Measurements from ENCODE around the gene ATP6V0B. TPM values are rescaled to one million over a fixed set of nuclear protein-coding genes. Genes with fewer than 3 reads are reported as not detected.

Gene ATP6V0B
- total RNA-seq, 2 donors from 2014 or later: 108 to 154 TPM

GRCh38 chr1:43944860-43945259 lies 29.9 kb upstream of the ATP6V0B start:
- Histone ChIP-seq H3K27ac (no peak overlapping the region), H3K27me3 (no peaks in the 10 kb centered on the region), H3K36me3 (peaks cover 3% of the 10 kb centered on the region), H3K9me3 (no peaks in the 10 kb centered on the region), H3K4me3 (no peak overlapping the region), H3K4me1 (peaks cover 0 to 33% of the 10 kb centered on the region in 2 donors)
- no peak for DNase-seq (ENCODE audit: low spot score)
- TF ChIP-seq CTCF (IDR thresholded peaks at IDR 0.05): no peak

GRCh38 chr1:43945674-43946235 lies 29.0 kb upstream of the ATP6V0B start:
- Histone ChIP-seq H3K4me3 (peak overlapping the region; percentile 63 to 79), H3K9me3 (no peaks in the 10 kb centered on the region), H3K27ac (peak overlapping the region; percentile 93 to 96), H3K36me3 (peaks cover 6% of the 10 kb centered on the region), H3K4me1 (peaks cover 0 to 33% of the 10 kb centered on the region in 2 donors), H3K27me3 (no peaks in the 10 kb centered on the region)
- DNase-seq (ENCODE audit: low spot score): no peak
- no peak for TF ChIP-seq CTCF (IDR thresholded peaks at IDR 0.05)

DNA sequence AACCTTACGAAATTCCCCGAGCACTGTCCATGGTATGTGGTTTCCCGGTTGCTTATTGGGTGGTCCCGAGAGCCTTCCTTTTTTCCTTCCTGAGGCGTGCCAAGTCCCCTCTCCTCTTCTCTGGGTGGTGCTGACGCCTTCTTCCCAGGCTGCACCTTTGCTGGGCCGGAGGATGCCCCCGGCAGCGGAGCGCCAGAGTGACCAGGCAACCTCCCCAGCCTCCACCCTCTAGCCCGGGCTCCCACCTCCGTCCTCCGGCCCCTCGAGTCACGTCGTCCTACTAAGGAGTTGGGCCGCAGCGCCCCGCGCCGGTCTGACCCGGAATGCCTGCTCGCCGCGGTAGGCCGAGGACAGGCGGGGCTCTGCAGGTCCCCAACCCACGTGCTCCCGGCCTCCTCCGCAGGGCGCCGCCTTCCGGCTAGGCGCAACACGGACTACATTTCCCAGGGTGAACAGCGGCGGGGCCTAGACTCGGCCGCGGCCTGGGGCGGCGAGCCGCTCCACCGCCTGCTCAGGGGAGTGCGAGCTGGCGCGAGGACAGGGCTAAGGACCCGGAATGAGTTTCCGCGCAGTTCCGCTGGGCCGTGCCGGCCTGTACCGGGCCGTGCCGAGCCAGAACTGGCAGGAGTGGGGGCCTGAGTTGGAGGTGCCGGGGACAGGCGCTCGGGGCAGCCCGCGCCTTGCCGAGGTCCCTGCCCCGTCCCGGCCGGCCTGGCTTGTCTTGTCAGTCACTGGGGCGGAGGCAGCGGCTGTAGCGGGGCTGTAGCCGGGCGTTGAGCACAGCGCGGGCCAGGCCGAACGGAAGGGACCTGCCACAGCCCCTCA lies 28.3 kb upstream of the ATP6V0B start, which contains the start of gene IPO13:
TSS of gene IPO13 (plus strand) at position 715 of the 825 bp plus-strand sequence. CDS start 651 bp downstream, outside the sequence.
- Histone ChIP-seq H3K4me1 (peaks cover 0 to 33% of the 10 kb centered on the region in 2 donors), H3K36me3 (peaks cover 6% of the 10 kb centered on the region), H3K27me3 (no peaks in the 10 kb centered on the region), H3K27ac (peak within 1 kb of the TSS; percentile 93 to 96), H3K4me3 (peak within 1 kb of the TSS; percentile 63 to 79), H3K9me3 (no peaks in the 10 kb centered on the region)
- DNase-seq (ENCODE audit: low spot score): peak; percentile 95
- peak; percentile 73 to 81 for TF ChIP-seq CTCF (IDR thresholded peaks at IDR 0.05)

- DNase-seq (ENCODE audit: low spot score): no peak
- no peaks in the 10 kb centered on the region for H3K9me3 ChIP-seq
- no peaks in the 10 kb centered on the region for H3K27me3 ChIP-seq
- peak overlapping the region; percentile 93 to 96 for H3K27ac ChIP-seq
- H3K4me1 ChIP-seq: peaks cover 0 to 33% of the 10 kb centered on the region in 2 donors
- peak overlapping the region; percentile 63 to 79 for H3K4me3 ChIP-seq
- peaks cover 6% of the 10 kb centered on the region for H3K36me3 ChIP-seq
- no peak for TF ChIP-seq CTCF (IDR thresholded peaks at IDR 0.05)
These were observed 27.5 kb upstream of the ATP6V0B start for GRCh38 chr1:43947061-43947873.

DNA sequence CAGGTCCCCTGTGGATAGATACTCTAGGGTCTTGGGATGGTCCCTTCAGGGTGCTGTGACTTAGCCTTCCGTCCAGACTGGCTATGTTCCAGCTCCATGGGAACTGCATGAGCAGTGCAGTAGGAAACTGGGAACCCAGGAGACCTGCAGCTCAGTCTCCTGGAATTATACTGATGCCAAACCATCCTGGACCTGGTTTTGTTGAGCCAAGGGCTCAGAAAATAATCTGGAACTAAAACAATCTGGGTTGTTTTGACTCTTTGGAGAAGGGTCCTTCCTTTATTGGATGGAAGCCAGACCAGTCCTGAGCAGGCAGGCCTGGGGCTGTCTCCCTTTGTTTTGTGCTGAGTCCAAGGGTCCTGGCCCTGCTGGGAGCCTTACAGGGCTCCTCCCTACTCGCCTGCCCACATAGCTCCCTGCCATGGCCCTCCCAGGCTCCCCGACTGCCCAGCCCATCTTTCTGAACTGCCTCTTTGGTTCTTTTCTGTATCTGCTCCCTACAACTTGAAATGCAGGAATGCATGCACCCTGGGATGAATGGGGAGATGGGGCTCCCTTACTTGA lies 26.8 kb upstream of the ATP6V0B start:
- Histone ChIP-seq H3K27ac (peak overlapping the region; percentile 93 to 96), H3K9me3 (no peaks in the 10 kb centered on the region), H3K36me3 (peaks cover 6% of the 10 kb centered on the region), H3K4me1 (peaks cover 0 to 33% of the 10 kb centered on the region in 2 donors), H3K27me3 (no peaks in the 10 kb centered on the region), H3K4me3 (peak overlapping the region; percentile 63 to 79)
- TF ChIP-seq CTCF (IDR thresholded peaks at IDR 0.05): no peak
- DNase-seq (ENCODE audit: low spot score): no peak

All from right atrium auricular region (tissue), 2 donors.